DMS79 treated with DMSO at 0.1 percent for 48 hours (cell line): ENCODE results near the gene KDM5A.

Experiments
- DNase-seq: peaks from one replicate; lab custom pipeline; 2025; lab: John Stamatoyannopoulos, UW

The KDM5A gene

DNA sequence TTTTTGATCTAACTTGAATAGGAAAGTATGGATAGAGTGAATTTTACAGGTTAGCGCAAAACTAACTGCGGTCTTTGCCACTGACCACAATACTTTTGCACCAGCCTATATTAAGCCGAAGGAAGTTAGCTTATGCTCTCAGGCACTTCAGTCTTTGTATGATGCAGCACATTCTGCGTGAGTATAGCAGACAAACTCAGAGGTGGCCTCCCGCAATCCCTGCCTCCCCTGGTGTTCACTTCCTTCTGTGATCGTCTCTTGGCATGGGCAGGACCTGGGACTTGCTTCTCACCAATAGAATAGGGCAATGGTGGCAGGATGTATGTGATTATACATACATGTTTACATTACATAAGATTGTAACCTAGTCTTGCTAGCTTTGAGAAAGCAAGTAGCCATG lies 116.2 kb downstream of the KDM5A start:
- DNase-seq: no peak

DNA sequence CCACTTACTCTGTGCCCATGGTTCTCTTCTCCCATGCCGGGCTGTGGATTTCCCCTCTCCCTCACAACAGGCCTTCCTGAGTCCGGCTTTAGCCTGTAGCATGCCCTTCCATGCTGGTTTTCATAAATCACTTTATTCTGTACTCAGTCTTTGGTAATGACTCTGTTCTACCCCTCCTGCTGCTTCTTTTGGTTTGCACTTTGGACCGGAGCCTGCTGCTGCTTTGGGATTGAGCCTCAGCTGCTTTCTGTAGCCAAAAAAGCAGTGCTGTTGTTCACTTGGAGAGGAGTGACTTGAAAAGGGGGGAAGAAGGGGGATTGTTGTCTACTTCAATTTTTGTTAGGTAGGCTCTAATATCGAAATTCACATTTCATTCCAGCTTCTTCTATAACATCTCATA lies 118.0 kb downstream of the KDM5A start:
- no peak for DNase-seq

DNA sequence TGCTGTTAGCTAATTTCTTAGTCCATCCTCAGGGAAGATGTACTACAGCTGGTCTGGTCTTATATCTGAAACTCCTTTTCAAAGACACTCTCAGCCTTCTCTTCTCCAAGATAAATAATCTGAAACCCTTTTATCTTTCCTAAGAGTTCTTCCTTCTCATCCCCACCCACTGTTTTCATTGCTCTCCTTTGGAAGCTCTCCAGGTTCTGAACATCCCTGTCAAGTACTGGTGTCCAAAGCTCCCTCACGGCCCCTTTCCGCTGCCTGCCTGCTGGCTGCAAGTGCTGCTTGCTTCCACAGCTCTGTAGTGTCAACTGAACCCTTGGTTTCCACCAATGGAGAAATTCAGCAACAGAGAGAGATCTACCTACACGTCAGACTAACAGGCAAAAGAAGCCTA lies 119.9 kb downstream of the KDM5A start:
- no peak for DNase-seq

DNA sequence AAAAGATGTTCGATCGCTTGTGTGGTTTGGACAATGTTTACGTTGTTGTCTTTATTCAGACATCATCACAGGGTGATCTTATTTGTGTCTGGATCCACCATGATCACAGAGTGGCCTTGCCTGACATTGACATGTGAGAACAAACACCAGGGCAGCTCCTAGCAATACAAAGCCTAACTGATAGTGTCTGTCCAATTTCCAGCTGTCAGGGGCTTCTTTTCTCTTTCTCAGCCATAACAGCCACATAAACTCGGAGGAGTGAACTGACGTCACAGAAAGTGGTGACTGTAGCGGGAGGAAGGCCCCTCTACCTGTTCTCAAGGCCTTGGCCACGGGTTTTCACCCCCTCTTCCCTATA lies 120.7 kb downstream of the KDM5A start:
- no peak for DNase-seq

DNA sequence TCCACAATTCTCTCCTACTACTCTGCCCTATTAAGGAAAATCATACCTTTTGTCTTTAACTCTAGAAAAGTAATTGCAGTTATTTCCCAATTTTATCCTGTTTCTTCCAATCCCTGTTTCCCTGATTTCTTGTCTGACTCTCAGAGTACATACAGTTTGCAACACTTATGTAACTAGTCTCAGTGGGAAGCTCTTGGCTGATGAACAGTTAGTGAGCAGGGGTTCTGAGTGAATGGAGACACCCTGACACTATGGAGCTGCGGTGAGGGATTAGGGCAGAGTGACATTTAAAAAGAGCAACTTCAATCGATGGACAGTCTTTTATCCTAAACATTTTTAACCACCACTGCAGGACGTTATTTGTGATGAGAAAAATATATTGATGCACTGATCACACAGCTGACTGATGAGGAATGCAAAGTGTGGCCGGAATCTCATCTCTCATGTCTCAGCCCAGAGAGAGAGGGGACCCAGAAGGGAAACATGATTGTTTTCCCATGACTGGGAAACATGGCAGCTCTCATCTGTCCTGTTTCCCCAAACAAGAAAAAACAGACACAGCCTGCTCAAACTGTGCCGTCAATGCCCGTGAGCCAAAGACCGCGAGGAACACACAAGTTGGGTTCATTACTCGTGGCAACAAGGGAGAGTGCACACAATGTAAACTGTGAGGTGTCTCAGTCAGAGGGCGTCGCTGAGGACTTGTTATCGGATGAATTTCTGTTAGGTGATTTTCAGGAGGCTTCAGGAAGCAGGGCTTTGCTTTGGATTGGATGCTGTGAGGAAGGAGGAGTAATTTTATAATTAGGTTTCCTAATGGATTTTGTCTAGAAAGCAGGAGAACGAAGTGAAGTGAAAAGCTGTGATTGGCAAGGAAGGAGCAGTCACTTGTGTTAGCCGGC lies 121.3 kb downstream of the KDM5A start:
- no peak for DNase-seq

DNA sequence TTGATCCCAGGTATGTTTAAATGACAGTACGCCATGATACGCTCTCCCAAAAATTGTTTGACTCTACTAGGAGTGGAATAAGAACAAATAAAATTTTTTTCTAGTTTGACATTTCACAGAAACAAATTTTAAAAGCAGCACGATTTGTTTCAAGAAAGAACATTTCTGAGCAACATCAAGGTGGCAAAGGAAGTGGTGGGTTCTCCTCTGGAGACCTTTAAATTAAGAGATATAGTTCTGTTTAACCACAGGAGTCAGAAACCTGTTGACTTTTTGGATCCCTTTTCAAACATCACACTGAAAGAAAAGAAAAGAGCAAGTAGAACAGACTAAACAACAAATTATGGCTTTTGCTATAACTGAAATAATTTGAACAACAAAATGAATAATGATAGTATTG lies 124.0 kb downstream of the KDM5A start:
- no peak for DNase-seq

DNA sequence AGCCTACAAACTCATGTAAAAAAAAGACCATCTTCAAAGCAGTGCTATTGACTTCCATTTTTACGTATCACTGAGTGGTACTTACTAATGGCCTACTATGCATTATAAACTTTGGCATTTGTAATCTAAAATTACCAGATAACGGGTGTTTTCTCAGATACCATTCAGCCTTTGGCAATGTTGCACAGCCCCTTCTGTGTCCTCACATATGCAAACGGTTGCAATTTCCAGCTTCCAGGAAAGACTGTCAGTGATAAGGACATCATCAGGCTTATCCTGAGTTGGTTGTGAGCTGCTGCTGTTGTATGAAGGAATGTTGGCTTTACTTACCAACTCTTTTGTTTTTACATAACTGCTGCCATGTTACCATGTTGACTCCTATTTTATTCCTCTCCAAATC lies 124.9 kb downstream of the KDM5A start:
- no peak for DNase-seq

DNA sequence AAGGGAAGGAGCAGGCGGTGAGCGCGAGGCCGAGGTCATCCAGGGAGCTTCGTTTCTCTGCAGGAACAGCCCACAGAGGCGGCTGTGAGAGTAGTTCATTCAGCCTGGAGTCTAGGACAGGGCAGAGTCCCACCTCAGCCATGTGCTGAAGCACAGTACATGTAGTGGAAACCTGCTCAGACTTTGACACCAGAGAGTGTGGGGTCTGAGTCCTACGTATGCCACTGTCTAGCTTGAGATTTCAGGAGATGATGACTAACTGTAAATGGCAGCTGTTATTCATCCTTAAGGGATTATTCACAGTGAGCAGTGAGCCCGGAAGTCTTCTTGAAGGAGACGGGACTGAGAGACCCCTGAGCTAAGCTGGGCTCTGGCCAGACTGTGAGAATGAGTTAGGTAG lies 125.5 kb downstream of the KDM5A start:
- DNase-seq: no peak

DNA sequence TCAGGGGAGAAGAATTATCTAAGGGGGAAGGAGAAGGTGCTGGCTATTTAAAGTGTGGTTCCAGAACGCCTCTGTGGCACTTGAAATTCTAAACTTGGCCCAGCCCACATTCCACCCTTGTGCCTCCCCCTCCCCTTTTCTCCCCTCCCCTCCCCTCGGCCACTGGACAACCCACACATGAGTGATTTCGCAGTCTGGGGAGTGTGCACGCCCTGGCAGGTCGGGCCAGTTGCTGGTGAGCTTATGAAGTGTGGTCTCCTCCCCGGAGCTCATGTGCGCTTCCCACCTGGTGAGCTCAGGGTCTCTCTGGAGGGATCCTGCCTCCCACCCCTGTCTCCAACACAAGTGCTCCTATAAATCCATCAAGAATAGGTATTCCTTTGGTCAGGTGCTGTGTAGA lies 126.3 kb downstream of the KDM5A start, which contains the start of gene SLC6A13:
TSS of gene SLC6A13 (minus strand) at position 20 of the 400 bp plus-strand sequence. CDS start 2,784 bp downstream, outside the sequence.
- DNase-seq: no peak

DNA sequence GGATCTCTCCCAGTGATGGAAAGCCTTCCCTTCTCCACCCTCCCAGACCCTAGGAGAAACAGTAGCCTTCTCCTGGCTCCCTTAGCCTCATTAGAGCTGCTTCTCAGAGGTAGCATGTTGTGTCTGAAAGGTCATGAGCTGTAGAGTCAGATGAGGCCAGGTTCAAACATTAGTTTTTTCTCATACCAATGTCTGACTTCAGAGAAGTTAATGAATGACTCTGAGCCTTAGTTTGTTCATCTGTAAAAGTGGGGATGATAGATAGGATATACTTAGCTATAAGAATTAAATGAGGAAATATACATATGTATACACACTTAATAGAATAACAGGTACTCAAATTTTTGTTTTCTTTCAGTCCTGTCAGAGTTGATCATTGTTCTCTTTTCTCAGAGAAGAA lies 127.0 kb downstream of the KDM5A start:
- no peak for DNase-seq

DNA sequence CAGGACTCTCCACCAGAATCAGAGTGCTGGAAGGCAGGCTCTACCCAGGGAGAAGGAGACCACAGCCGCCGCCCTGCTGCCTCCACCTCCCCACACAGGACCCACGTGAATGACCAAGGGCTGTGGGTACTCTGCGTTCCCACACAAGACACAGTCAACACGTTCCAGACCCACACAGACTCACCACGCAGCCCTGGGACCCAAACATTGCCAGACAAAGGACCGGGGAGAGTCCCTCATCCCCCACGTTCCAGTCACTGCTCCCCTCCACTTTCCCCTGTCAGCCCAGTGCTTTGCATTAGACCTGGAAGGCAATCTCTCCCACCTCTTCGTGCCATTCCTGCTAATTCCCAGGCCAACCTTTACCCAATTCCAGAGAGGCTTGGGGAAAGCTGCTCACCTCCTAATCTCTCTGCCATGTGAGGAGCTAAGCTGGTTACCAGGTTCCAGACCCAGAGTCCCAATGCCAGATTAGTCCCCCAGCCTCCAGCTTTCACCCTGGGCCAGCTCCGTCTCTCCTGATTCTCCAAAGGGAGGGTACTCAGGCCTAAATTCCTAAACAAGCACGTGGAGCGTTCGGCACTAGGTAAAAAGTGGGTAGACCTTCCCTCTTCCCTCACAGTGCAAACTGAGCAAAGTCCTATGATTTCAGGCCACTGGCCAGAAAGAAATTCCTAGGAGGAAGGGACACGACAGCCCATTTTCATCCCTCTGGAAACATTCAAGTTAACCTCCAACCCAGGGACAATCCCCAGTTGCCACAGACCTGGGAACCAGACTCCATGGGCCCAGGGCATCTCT lies 131.4 kb downstream of the KDM5A start:
- DNase-seq: no peak

DNA sequence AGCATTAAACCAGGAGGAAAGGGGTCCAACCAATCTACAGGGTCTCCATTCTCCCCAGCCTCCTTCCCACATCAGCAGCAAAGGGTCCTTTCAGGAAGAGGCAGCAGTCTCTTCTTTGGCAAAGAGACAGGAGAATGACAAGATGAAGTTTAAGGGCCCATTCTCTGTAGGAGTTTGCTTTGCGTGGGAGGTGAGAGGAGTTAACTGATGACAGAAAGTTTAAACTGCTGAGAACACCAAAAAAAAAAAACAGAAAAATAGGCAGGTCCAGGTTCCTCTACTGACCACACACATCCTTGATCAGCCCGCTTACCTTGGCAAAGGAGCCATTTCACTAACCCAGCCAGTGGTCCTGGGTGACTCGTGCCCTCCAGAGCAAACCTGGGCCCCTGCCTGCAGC lies 132.2 kb downstream of the KDM5A start:
- DNase-seq: no peak

DNA sequence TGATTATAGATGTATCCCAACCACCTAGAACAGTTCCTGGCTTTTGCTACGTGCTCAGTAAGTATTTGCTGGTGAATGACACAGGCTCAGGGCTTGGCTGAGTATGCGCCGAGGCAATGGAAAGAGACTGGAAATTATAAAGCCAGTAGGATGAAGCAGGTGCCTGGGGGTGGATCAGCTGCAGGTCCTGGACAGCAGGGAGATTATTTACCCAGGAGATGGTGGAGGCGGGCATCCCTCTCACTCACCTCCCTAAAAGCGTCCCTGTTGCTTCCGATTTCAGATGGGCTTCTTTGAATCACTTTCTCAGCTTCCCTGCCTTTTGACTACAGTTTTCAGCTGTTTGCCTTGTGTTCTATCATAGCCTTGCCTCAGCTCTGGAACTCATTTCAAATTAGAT lies 132.9 kb downstream of the KDM5A start:
- DNase-seq: no peak

DNA sequence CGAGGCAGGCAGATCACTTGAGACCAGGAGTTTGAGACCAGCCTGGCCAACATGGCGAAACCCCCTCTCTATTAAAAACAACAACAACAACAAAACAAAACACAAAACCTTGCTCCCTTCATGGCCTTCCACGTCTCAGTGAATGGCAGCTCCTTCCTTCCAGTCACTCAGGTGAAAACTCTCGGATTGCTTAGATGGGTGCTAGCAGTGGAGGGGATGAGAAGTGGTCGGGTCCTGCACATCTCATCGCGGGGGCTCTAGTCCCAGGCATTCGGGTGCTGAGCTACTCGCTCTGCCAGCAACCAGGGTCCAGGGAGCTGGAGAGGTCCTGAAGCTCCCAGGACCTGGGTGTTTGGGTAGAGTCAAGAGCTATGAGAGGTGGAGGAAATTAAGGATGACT lies 134.2 kb downstream of the KDM5A start:
- no peak for DNase-seq

DNA sequence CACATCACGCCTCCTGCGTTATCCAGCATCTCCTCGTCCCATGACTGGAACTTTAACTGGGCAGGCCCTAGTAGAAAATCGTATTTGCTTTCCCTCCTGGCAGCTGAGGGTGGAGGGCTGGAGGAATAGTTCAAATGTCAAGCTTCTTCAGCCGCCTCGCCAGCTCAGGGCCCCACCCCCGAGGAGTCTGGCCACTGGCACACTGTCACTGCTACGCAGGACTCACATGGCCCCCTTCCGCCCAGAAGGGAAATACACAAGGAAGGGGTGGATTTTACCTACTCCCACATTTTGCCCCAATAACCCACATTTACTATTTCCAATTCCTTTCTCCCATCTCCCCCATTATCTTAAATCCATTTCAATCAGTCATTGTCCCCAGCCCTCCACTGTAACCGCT lies 135.1 kb downstream of the KDM5A start:
- DNase-seq: no peak

DNA sequence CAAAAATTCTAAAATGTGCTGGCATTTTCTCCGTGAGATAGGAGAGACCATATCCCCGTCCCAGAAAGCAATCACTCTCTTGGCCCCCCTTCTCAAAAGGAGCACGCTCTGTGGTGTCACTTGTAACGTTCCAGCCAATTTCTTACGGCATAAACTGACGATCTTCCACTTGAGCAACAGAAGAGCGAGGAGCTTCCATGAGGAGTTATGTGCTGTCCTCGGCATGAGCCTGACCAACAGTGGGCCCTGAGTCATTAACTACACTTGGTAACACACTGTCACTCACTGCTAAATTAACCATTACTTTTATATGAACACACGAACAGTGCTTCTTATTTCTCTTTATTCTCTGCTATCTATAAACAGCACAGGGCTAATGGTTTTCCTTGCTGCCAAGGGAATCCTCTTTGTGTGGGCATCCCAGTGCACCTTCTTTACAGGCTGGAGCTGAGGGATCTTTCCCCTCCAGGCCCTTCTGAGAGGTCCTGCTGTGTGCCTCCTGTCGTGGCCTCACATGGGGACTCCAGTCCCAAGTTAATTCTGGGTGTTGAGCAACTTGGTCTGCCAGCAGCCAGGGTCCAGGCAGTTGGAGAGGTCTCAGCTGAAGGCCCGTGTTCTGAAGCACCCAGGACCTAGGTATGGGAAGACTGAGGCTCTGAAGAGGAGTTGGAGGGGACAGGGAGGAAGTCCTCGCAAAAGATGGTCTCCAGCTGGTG lies 135.8 kb downstream of the KDM5A start:
- DNase-seq: peak; percentile 36

DNA sequence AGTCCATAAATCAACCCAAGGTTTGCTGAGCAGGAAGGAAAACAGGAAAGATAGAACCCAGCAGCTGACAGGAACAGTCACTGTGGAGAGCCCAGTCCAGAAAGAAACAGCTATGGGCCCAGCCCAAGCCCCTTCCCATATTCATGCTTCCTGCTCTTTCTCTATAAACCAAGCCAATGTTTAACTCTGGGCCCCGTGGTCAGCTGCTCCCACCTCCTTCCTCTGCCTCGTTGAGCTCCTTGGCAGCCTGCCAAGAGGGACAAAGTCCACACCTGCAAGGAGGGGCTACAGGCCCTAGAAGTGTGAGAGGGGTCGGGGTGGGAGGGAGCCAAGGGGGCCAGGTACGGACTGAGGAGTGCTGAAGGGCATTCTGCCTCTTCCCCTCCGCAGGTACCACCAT lies 136.5 kb downstream of the KDM5A start:
- DNase-seq: no peak

DNA sequence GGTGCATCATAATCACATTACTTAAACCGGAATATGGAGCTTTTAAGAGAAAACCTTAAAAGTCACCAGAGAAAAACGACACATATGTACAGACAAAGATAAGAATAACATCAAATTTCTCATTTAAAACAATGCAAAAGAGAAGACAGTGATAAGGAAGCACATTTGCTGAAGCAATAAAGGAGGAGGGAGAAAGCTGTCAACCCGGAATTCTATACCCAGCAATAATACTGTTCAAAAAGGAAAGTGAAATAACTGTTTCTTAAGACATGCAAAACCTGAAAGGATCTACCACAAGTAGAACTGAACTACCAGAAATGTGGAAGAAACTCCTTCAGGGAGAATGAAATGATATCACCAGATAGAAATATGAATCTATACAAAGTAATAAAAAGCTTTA lies 141.8 kb downstream of the KDM5A start:
- no peak for DNase-seq

DNA sequence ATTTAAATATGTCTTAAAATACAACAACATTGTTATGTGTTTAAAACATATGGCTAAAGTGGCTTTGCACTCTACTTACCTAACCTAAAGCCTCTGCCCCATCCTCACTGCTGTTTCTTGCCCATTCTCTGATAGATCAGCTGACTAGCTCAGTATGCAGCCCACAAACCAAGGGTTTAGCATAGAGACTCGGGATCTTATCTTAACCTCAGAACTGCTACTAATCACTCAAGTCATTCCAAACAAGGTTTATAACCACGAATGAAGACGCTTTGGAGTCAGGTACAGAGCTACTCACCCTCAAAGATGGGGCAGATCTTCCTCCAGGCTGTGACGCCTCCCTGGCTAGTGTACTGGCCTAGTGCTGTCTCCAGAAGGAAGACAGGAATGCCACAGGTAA lies 145.7 kb downstream of the KDM5A start:
- DNase-seq: no peak

DNA sequence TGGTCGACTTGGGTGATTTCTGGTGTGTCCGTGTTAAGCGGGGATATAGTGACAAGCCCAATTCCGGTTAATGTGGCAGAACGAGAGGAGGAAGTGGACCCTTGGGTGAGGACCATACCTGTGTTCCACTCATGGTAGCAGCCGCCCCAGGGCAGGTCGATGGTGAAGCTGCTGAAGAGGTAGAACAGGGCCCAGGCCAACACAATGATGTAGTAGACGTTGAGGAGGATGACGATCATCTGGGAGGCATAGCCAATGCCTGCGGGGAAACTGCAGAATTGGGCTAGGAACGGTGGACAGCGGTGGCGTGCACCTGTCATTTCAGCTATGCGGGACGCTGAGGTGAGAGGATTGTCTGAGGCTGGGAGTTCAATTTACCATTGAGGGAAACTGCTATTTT lies 146.6 kb downstream of the KDM5A start:
- no peak for DNase-seq

DNA sequence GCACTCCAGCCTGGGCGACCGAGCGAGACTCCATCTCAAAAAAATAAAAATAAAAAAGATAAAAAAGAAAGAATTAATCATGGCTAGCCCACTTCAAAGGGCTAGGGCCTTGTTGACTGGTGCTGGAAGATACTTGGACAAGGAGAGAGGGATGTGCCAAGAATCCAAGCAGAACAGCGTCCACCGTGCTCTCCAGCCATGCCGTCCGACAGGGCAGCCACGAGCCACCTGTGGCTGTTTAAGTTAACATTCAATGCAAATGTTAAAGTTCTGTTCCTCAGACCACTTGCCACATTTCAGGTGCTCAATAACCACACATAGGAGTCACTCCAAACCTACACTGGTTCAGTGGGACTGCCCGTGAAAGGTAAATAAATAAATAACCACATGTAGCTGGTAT lies 147.9 kb downstream of the KDM5A start:
- DNase-seq: no peak

DNA sequence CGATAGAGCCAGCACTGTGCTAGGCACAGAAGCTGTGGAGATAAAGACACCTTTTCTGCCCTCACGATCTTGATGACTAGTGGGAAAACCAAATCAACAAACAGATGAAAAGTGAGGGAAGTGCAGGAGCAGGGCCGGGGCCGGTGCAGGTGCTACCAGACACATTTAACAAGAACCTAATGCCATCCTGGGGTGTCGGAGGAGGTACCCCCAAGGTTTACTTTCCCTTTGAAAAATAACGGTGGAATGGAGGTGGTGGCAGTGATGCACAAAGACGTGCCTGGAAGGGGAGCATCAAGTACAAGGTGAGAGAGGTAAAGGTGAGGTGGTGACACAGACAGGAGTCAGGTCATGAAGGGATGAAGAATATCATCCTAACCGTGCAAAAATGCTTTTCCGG lies 148.6 kb downstream of the KDM5A start:
- DNase-seq: no peak
